GM19099 (cell line): Measurements from ENCODE around the gene ATG2B.

Experiments
- POLR2A ChIP-seq: IDR thresholded peaks from 3 replicates; pipeline ENCODE4 v1.6.1; 2011; ENCODE audit warnings: low read depth; ENCODE audit not compliant: insufficient read length; ENCODE audit errors: extremely low read depth

Gene ATG2B

DNA sequence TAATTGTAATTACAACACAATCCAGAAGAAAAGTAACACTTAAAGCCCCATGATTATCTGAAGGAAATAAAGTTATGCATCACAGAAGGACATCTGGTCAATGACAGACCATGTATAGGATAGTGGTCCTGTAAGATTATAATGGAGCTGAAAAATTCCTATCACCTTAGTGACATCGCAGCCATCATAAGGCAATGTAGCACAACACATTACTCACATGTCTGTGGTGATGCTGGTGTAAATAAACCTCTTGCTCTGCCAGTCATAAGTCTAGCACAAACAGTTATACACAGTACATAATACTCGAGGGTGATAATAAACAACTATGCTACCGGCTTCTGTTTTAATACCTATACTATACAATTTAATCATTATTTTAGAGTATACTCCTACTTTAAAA lies 11.2 kb downstream of the ATG2B start:
- no peak for TF ChIP-seq POLR2A

DNA sequence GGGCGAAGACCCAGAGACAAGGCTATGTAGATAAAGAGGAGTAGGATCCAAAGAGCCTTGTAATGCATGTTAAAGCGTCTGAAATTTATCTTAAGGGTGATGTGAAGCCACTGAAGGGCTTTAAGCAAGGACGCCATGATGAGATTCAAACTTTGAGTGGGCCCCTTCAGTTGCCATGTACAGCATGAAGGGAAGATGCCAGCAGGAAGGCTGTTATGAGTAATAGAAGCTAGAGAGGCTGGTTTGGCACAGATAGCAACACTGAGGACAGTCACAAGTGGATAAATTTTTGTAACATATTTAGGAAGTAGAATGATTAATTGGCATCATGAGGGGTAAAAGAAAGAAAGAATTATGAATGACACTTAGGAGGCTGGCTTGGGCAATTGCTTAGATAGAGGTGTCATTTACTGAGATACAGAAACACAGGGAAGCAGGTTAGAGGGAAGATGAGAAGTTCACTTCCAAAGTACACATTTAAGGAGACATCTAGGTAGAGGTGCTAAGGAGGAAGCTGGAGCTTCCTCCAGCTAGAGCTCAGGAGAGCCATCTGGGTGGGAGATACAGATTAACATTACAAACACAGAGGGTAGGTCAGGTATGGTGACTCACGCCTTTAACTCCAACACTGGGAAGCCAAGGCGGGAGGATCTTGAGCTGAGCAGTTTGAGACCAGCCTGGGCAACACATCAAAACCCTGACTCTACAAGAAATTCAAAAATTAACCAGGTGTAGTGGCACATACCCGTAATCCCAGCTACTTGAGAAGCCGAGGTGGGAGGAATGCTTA lies 13.7 kb downstream of the ATG2B start:
- TF ChIP-seq POLR2A, result no peak

DNA sequence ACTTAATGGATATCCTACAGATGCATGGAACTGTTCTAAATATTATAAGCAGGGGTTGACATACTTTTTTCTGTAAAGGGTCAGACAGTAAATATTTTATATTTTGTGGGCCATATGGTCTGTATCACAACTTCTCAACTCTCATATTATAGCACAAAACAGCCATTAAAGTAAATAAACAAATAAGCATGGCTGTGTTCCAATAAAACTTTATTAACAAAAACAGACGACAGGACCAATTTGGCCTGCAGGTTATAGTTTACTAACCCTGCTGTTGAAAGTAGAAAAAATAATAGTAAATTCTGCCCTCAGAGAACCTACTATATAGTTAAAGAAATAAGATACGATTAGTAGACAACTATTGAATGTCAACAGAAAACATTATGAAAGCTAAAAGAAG lies 17.5 kb downstream of the ATG2B start:
- no peak for TF ChIP-seq POLR2A

DNA sequence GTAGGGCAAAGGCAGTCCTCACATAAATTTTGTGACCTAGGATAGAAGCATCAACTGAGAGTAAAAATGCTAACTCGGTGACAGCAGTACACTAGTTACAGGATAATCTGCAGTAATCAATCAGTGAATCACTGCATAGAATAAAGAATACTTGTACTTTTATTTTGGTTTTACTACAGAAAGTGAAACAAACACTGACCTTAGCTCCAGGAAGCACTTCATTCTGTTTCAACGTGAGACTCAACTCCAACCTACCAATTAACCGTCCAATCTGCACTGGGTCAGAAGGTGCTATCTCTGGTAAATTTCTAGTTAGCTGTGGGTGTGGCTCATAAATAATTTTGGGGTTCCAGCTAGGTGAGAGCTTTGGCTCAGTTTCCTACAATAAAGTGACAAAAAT lies 21.8 kb downstream of the ATG2B start:
- no peak for TF ChIP-seq POLR2A

DNA sequence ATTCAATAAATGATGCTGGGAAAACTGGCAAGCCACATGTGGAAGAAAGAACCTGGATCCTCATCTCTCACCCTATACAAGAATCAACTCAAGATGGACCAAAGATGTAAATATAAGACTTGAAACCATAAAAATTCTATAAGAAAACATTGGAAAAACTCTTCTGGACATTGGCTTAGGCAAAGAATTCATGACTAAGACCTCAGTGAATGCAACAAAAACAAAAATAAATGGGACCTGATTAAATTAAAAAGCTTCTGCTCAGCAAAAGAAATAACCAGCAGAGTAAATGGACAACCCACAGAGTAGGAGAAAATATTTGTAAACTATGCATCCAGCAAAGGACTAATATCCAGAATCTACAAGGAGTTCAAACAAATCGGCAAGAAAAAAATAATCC lies 24.6 kb downstream of the ATG2B start:
- no peak for TF ChIP-seq POLR2A

DNA sequence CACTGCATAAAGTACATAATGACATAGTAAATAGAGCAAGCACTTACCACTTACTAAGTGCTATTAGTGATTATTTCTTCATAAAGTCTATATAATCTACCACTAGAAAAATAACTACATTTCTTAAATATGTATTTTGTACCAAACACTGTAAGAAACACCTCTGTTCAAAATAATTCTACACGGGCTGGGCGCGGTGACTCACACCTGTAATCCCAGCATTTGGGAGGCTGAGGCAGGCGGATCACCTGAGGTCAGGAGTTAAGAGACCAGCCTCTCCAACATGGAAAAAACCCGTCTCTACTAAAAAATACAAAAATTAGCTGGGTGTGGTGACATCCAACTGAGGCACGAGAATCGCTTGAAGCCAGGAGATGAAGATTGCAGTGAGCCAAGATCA lies 38.9 kb downstream of the ATG2B start:
- no peak for TF ChIP-seq POLR2A

DNA sequence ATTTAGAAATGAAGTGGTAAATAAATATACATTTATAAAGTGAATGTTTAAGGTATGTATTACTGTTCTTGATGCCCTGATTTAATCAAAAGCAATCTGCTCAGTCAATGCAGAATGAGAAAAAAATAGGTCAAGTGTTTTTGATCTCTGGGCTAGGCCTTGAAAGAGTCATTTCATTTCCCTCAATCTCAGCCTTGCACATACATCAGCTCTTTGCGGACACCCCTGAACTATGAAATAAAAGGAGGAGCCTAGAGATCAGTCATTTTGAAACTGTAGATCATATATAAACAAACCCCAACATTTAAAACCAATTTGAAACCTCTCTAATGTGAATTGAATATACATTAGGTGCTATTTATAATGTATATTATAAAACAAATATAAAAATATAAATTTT lies 42.5 kb downstream of the ATG2B start:
- TF ChIP-seq POLR2A, result no peak

DNA sequence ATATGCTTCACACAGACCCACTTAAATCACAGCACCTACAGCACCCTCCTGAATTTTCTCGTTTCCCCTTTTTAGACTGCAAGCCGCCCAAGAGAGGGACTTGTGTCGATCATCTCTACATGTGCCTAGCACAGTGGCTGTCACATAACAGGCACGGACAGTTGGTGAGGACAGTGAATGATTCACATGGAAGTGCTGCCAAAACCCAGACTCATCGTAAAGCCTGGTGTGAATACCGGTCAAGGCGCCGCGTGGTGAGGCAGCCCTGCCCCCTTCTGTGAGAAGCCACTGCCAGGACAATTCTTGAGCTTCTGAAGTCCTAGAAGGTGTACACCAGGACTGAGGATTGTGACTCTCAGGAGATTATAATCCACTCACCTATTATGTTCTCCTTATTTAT lies 44.3 kb downstream of the ATG2B start:
- no peak for TF ChIP-seq POLR2A

DNA sequence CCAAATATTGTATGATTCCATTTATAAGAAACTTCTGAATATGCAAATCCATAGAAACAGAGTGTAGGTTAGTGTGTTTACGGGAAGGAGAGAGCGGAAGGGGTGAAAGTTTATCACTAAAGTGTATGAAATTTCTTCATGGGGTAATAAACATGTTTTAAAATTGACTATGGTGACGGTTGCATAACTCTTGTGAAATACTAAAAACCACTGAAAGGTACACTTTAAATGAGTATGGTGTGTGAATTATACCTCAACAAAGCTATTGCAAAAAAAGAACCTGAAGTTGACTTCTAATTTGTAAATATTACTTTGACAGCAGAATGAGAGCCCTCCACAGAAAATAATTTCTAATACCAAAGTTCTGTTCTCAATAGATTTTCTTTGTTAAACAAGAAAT lies 47.1 kb downstream of the ATG2B start:
- no peak for TF ChIP-seq POLR2A

DNA sequence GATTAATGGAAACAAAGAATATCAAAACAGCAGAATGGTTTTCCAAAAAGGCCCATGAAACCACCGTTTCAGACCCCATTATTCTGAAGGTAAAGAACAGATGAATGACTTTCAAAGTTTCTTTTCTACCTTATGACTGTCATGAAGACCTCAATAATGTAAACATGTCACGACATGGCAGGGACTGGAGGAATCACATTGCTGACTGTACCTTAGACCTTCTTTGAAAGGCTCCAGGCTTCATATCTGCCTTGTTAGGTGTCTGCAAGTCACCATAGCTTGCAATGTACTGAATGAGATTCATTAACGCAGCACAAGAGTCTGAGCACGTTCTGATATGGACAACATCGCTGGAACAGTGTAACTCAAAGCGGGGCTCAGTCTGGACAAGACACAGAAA lies 52.2 kb downstream of the ATG2B start:
- TF ChIP-seq POLR2A, result no peak

DNA sequence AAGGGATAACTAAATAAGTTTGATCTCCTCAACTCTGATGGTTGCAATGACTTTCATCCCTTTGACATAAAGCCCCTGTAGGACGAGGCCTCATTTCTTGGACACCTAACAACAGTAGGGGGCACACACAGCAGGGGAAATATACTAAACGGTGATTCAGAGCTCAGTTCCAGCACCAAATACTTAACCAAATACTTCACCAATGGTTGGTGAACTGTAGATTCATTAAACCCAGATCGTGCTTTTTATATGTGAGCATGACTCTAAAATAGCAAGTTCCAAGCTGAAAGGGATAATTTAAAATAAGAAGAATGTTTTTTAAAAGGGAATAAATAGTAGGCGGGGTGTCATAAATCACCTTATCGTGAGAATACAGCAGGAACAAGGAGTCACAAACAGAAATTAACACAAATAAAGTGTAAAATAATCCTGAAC lies 53.2 kb downstream of the ATG2B start:
- TF ChIP-seq POLR2A, result no peak

DNA sequence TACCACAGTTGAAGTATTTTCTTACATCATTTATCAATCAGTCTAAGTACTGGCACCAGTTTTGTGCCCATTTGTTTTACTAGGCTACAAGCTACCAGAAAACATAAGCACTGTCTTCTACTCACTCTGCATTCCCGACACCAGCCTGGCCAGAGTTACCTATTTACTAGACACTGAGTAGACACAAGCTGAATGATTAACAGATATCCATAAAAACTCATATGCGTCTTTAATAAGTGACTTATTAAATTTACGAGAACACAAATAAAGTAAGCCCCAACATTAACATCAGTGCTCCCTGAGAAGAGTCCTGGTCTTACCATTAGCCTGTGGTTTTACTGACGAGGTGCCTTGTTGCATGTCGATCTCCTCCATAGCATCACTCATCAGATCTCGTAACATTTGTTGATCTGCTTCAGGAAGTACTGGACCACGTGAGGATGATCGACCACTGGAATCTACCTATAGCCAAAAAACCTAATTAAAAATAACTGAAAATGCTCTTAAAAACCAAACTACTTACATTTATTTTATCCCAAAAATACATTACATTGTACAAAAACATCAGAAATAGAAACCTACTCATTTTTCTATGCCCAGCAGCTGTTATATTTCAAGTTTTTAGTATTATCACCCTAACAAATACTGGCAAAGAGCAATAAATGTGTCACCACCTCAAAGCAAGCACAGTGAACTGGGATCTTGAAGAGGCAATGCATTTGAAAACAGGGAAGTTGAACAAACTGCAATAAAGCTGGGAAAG lies 53.8 kb downstream of the ATG2B start:
- no peak for TF ChIP-seq POLR2A

DNA sequence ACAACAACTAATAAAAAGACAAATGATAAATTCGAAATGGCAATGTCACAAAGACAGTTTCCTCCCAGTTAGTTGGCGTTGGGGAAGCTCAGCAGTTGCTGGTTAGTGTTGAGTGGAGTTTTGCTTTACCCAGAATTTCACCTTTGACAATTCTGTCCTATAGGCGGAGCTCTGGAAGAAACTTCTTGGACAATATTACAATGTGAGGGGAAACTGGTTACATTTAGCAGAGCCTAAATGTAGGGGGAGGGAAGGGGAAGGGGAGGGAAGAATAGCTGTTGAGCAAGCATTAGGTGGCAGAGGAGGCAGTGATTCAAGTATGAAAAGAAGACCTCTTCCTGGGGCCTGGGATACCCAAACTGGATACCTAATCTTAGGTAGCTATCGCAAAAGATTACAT lies 55.7 kb downstream of the ATG2B start:
- TF ChIP-seq POLR2A, result no peak

DNA sequence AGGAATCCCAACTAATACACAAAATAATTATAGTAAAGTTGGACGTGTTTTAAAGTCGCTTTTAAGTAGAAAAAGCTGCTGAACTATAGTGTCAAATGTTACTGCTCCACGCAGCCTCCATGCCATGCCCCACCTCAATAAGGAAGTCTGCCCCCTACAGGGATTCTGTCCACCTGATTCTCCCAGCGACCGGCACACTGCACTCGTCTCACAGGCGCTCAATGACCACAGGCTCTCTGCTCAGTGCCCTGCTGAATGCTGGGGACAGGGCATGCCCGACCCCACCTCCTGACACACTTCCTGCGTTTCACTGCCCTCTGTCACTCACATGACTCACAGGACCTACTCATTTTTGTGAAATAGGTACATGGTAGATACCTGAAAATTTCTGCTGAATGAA lies 58.2 kb downstream of the ATG2B start:
- no peak for TF ChIP-seq POLR2A

DNA sequence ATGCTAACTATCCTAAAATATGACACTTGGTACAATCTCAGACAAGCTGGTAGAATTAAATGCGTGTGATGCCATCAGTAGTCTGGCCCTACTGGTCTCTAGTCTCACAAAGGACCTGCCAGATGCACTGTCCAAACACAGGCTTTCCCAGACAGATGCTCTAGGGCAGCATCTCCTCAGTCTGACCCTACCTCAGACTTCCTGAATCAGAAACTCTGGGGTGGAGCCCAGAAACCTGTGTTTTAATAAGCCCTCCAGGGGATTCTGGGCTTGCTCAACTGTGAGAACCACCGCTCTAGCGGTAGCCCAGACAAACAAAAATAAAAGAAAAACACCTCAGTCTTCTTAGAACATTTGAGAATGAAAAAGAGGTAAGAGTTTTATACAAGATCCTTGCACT lies 59.2 kb downstream of the ATG2B start:
- no peak for TF ChIP-seq POLR2A

DNA sequence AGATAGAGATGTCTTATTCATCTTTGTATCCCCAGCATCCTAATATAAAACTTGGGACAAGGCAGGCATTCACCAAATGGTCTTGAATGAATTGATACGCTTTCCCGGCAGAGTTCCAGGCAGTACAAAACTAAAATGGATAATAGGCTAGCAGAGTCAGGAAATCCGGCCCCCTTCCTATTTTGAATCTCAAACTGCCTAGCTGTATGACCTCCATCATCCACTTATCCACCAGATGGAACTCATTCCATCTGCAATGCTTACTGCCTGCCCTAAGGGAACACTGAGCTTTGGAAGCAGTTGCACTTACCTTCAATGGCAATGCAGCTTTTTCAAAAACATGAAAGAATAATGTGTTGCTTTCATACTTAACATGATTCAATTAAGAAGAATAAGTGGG lies 63.7 kb downstream of the ATG2B start:
- no peak for TF ChIP-seq POLR2A
